HepG2 (cell line): ENCODE results near the gene USP36. TPM values are rescaled to one million over a fixed set of nuclear protein-coding genes. Genes with fewer than 3 reads are reported as not detected.
A peak's percentile ranks its signal among the peaks of the same experiment; 100 is the strongest.

Experiments used
- DR1 ChIP-seq: sonication (generic); formaldehyde crosslinking; IDR thresholded peaks from 2 replicates; pipeline ENCODE4 v1.8.0; 2021; ENCODE audit warnings: mild to moderate bottlenecking, missing genetic modification reagents, inconsistent platforms
- E2F1 ChIP-seq: sonication (generic); formaldehyde crosslinking; IDR thresholded peaks from 2 replicates; pipeline ENCODE4 v1.5.0; 2020; ENCODE audit warnings: missing genetic modification reagents
- EED ChIP-seq: sonication (generic); formaldehyde crosslinking; IDR thresholded peaks from 2 replicates; pipeline ENCODE4 v1.5.0; 2020; ENCODE audit warnings: mild to moderate bottlenecking, missing genetic modification reagents
- ESRRA ChIP-seq: sonication (generic); formaldehyde crosslinking; IDR thresholded peaks from 2 replicates; pipeline ENCODE4 v1.5.1; 2020; ENCODE audit warnings: mild to moderate bottlenecking, low read depth, missing genetic modification reagents
- FOSL1 ChIP-seq: sonication (generic); formaldehyde crosslinking; IDR thresholded peaks from 2 replicates; pipeline ENCODE4 v1.9.0; 2021; ENCODE audit warnings: missing genetic modification reagents, borderline replicate concordance
- MAFG ChIP-seq: sonication (generic); formaldehyde crosslinking; IDR thresholded peaks from 2 replicates; pipeline ENCODE4 v1.5.1; 2020; ENCODE audit warnings: mild to moderate bottlenecking, missing genetic modification reagents
- MNT ChIP-seq: fragments of 450-650 bp; IDR thresholded peaks from 2 replicates; pipeline ENCODE4 v1.6.1; 2016
- MYPOP ChIP-seq: sonication (generic); formaldehyde crosslinking; IDR thresholded peaks from 2 replicates; pipeline ENCODE4 v1.8.1; 2023; ENCODE audit warnings: mild to moderate bottlenecking, moderate library complexity, missing genetic modification reagents
- POGZ ChIP-seq: sonication (generic); formaldehyde crosslinking; IDR thresholded peaks from 2 replicates; pipeline ENCODE4 v1.4.0; 2020; ENCODE audit warnings: mild to moderate bottlenecking, missing genetic modification reagents
- SIN3A ChIP-seq: IDR thresholded peaks from 2 replicates; pipeline ENCODE4 v1.6.1; 2011; ENCODE audit warnings: low read depth, mild to moderate bottlenecking, control low read depth, low read length, borderline replicate concordance
- SNAI1 ChIP-seq: sonication (generic); formaldehyde crosslinking; IDR thresholded peaks from 2 replicates; pipeline ENCODE4 v1.5.0; 2020; ENCODE audit warnings: mild to moderate bottlenecking, missing genetic modification reagents, borderline replicate concordance
- SOX6 ChIP-seq, 2 experiments: fragments of 450-650 bp in 1 of 2; sonication (generic) in 1 of 2; formaldehyde crosslinking in 1 of 2; IDR thresholded peaks; 2 replicates each; pipeline versions ENCODE4 v1.4.0 to v1.6.1; 2017 to 2020; ENCODE audit warnings: antibody characterized with exemption in 1 of 2, mild to moderate bottlenecking in 1 of 2, missing genetic modification reagents in 1 of 2
- SP4 ChIP-seq: sonication (generic); formaldehyde crosslinking; IDR thresholded peaks from 2 replicates; pipeline ENCODE4 v1.8.1; 2023; ENCODE audit warnings: mild to moderate bottlenecking, missing genetic modification reagents
- SUZ12 ChIP-seq: fragments of 150-350 bp; IDR thresholded peaks from 2 replicates; pipeline ENCODE4 v1.6.1; 2014; ENCODE audit warnings: low read depth, low read length
- ZFYVE20 ChIP-seq: sonication (generic); formaldehyde crosslinking; IDR thresholded peaks from 2 replicates; pipeline ENCODE4 v1.8.0; 2023; ENCODE audit warnings: low read depth, mild to moderate bottlenecking, moderate library complexity, missing genetic modification reagents, borderline replicate concordance
- ZNF101 ChIP-seq: sonication (generic); formaldehyde crosslinking; IDR thresholded peaks from 2 replicates; pipeline ENCODE4 v1.4.0; 2020; ENCODE audit warnings: mild to moderate bottlenecking, low read depth, missing genetic modification reagents, borderline replicate concordance
- ZNF121 ChIP-seq: sonication (generic); formaldehyde crosslinking; IDR thresholded peaks from 2 replicates; pipeline ENCODE4 v1.5.0; 2020; ENCODE audit warnings: mild to moderate bottlenecking, missing genetic modification reagents
- ZNF142 ChIP-seq: sonication (generic); formaldehyde crosslinking; IDR thresholded peaks from 2 replicates; pipeline ENCODE4 v1.4.0; 2020; ENCODE audit warnings: missing genetic modification reagents
- ZNF296 ChIP-seq: sonication (generic); formaldehyde crosslinking; conservative IDR thresholded peaks from 2 replicates; pipeline ENCODE4 v1.5.0; 2020; ENCODE audit warnings: mild to moderate bottlenecking, missing genetic modification reagents
- ZNF564 ChIP-seq: sonication (generic); formaldehyde crosslinking; IDR thresholded peaks from 2 replicates; pipeline ENCODE4 v1.8.1; 2023; ENCODE audit warnings: mild to moderate bottlenecking, missing genetic modification reagents
- ZNF761 ChIP-seq: sonication (generic); formaldehyde crosslinking; conservative IDR thresholded peaks from 2 replicates; pipeline ENCODE4 v1.4.0; 2020; ENCODE audit warnings: mild to moderate bottlenecking, missing genetic modification reagents
- polyA plus RNA-seq, 8 experiments: library from polyadenylated mRNA; depleted of rRNA in 3 of 8; stranded (reverse) in 7 of 8; unstranded in 1 of 8; fragments of >200 nt; fragmentation: Illumina TruSeq in 4 of 8; extraction: Trizol in 4 of 8; gene quantifications; 2 replicates each; pipeline versions ENCODE4 v1.2.1 to v1.2.3, GENCODE V29; 2011 to 2016; ENCODE audit warnings: low read depth in 4 of 8, missing spikeins in 1 of 8, mixed read lengths in 1 of 8; ENCODE audit not compliant: insufficient read depth in 1 of 8
- total RNA-seq, 5 experiments: library from RNA; depleted of rRNA; stranded (reverse); fragments of >200 nt; fragmentation: Illumina TruSeq; extraction: Trizol; gene quantifications; 2 replicates each; pipeline ENCODE4 v1.2.3, GENCODE V29; 2016; ENCODE audit warnings: low read depth in 1 of 5

USP36 gene
- total and polyA plus RNA-seq, 2 of the 13 experiments (the other 11 are each of a cell fraction or from before 2014, with no cell fraction given): 29.6 to 45.9 TPM

DNA sequence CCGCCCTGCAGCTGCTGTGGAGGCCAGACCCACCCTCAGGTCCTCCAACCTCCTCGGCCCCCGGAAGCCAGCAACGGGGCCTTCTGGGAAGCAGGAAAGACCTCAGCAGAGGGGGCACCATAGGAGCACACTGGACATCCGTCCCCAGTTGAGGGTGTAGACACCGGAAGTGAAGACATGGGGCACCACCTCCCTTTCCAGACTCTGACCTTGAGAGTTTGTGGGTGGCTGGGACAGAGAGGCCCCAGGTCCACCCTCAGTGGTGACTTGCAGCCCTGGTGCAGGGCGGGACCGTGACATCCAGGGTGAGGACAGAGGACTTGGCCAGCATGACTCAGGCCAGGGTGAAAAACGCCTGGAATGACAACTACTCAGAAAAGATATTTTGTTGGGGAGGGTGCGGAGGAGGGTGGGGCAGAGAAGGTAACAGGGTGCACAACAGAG lies 42.5 kb upstream of the USP36 start (continued):
- TF ChIP-seq ZNF142 (CRISPR knock-in tag) (no peak), SP4 (0 out of 2 replicates have a peak, but pooled peaks have one; percentile 17), ZFYVE20 (CRISPR knock-in tag) (no peak), ZNF121 (CRISPR knock-in tag) (no peak), SIN3A (0 out of 2 replicates have a peak, but pooled peaks have one; percentile 60), EED (CRISPR knock-in tag) (no peak), DR1 (CRISPR knock-in tag) (no peak), E2F1 (no peak), MYPOP (CRISPR knock-in tag) (no peak), ZNF564 (no peak; the same call in 1 of the 2 replicates), SOX6 (IDR thresholded peaks at IDR 0.05) (no peak), SOX6 (CRISPR knock-in tag; IDR thresholded peaks at IDR 0.05) (no peak), MAFG (0 out of 2 replicates have a peak, but pooled peaks have one; percentile 9), POGZ (CRISPR knock-in tag) (no peak), SNAI1 (CRISPR knock-in tag) (no peak), SUZ12 (no peak), FOSL1 (no peak), ZNF101 (CRISPR knock-in tag) (no peak), ESRRA (CRISPR knock-in tag) (peak; percentile 83; the same call in 1 of the 2 replicates), ZNF296 (CRISPR knock-in tag) (no peak), MNT (no peak), ZNF761 (no peak; the same call in 1 of the 2 replicates)
